H1 (cell line): ENCODE data around the gene RELB. TPM values are rescaled to one million over a fixed set of nuclear protein-coding genes. Genes with fewer than 3 reads are reported as not detected.

Experiments used
- CTCF ChIA-PET: fragments of 300-600 bp; sonication (Branson Sonifier 250); formaldehyde crosslinking; loops from one replicate; lab custom pipeline; 2021; ENCODE audit not compliant: partially characterized antibody; lab: Charles Lee
- POLR2A ChIA-PET: fragments of 300-600 bp; sonication (Branson Sonifier 250); formaldehyde crosslinking; loops from one replicate; lab custom pipeline; 2021; ENCODE audit warnings: inconsistent platforms; ENCODE audit not compliant: partially characterized antibody; lab: Charles Lee
- DNase-seq, 2 experiments: peaks; one replicate each; pipeline versions ENCODE4 v3.0.0 to v3.0.0-alpha.2; 2010 to 2022; ENCODE audit warnings: low spot score in 2 of 2, low read depth in 1 of 2, mixed read lengths in 1 of 2
- FAIRE-seq: peaks from 2 replicates; lab custom pipeline; 2011; peaks lifted over from hg19 to GRCh38; lab: Jason Lieb, UNC
- H2AFZ ChIP-seq: 2 replicates; pipeline ENCODE4 v1.8.1; 2012; ENCODE audit warnings: low read length, inconsistent platforms
- H2AK5ac ChIP-seq: 2 replicates; pipeline ENCODE4 v1.6.1; 2013; ENCODE audit warnings: low read depth, low read length
- H2BK120ac ChIP-seq: replicated peaks from 2 replicates; pipeline ENCODE3; 2013; ENCODE audit warnings: low read depth, low read length, inconsistent platforms
- H2BK12ac ChIP-seq: 2 replicates; pipeline ENCODE4 v1.6.1; 2013; ENCODE audit warnings: low read depth, low read length
- H2BK15ac ChIP-seq: 2 replicates; pipeline ENCODE4 v1.6.1; 2013; ENCODE audit warnings: low read length
- H2BK20ac ChIP-seq: 2 replicates; pipeline ENCODE4 v1.6.1; 2013; ENCODE audit warnings: low read length
- H2BK5ac ChIP-seq: 2 replicates; pipeline ENCODE4 v1.6.1; 2013; ENCODE audit warnings: low read depth, low read length
- H3K14ac ChIP-seq: 2 replicates; pipeline ENCODE4 v1.6.1; 2013; ENCODE audit warnings: inconsistent platforms; ENCODE audit not compliant: insufficient read length
- H3K18ac ChIP-seq: 2 replicates; pipeline ENCODE4 v1.6.1; 2013; ENCODE audit warnings: low read length; ENCODE audit errors: extremely low read depth
- H3K23ac ChIP-seq: 2 replicates; pipeline ENCODE4 v1.6.1; 2013; ENCODE audit warnings: inconsistent platforms; ENCODE audit not compliant: insufficient read length
- H3K23me2 ChIP-seq: 2 replicates; pipeline ENCODE4 v1.6.1; 2013; ENCODE audit warnings: low read depth, low read length
- H3K27ac ChIP-seq: 2 replicates; pipeline ENCODE4 v1.6.1; 2011; ENCODE audit warnings: low read depth, low read length, inconsistent platforms
- H3K27me3 ChIP-seq, 4 experiments: replicated peaks in 1 of 4; 1 replicate in 1 of 4; 2 replicates in 3 of 4; pipeline versions ENCODE4 v1.6.1 to v1.8.1; 2011 to 2013; ENCODE audit warnings: low read length in 3 of 4, mild to moderate bottlenecking in 3 of 4, inconsistent platforms in 2 of 4, mixed read lengths in 2 of 4, moderate library complexity in 1 of 4; ENCODE audit not compliant: control insufficient read depth in 3 of 4, insufficient read depth in 3 of 4; ENCODE audit errors: extremely low read depth in 1 of 4
- H3K36me3 ChIP-seq, 4 experiments: 2 replicates each; pipeline versions ENCODE4 v1.6.1 to v1.8.1; 2011 to 2013; ENCODE audit warnings: mild to moderate bottlenecking in 4 of 4, low read length in 3 of 4, moderate library complexity in 2 of 4, control low read depth in 1 of 4, inconsistent platforms in 1 of 4; ENCODE audit not compliant: insufficient read depth in 4 of 4, control insufficient read depth in 2 of 4
- H3K4ac ChIP-seq: replicated peaks from 2 replicates; pipeline ENCODE3; 2013; ENCODE audit warnings: low read length, low read depth, mixed read lengths, inconsistent platforms; ENCODE audit not compliant: insufficient read length
- H3K4me1 ChIP-seq, 4 experiments: replicated peaks in 1 of 4; 1 replicate in 1 of 4; 2 replicates in 3 of 4; pipeline versions ENCODE4 v1.6.1 to v1.8.1; 2011 to 2013; ENCODE audit warnings: low read length in 3 of 4, inconsistent platforms in 2 of 4, mixed read lengths in 1 of 4; ENCODE audit not compliant: insufficient read depth in 4 of 4, control insufficient read depth in 3 of 4
- H3K4me2 ChIP-seq, 2 experiments: 2 replicates each; pipeline versions ENCODE4 v1.6.1 to v1.8.1; 2011 to 2013; ENCODE audit warnings: low read depth in 2 of 2, low read length in 2 of 2, control low read depth in 1 of 2, inconsistent platforms in 1 of 2, mild to moderate bottlenecking in 1 of 2; ENCODE audit not compliant: insufficient read depth in 1 of 2
- H3K4me3 ChIP-seq, 4 experiments: fragments of 200-600, 300-600 bp in 1 of 4; sonication (generic), shearing (Covaris generic), sonication (Bioruptor Twin) in 1 of 4; 2 replicates each; pipeline versions ENCODE4 v1.5.1 to v1.8.1; 2011 to 2016; ENCODE audit warnings: low read length in 4 of 4, low read depth in 3 of 4, control low read depth in 2 of 4, inconsistent platforms in 2 of 4, mild to moderate bottlenecking in 2 of 4, mixed read lengths in 1 of 4, moderate library complexity in 1 of 4; ENCODE audit not compliant: insufficient read depth in 2 of 4; ENCODE audit errors: extremely low read depth in 1 of 4
- H3K56ac ChIP-seq: replicated peaks from 2 replicates; pipeline ENCODE3; 2013; ENCODE audit warnings: low read depth, mild to moderate bottlenecking, mixed read lengths, low read length, inconsistent platforms; ENCODE audit not compliant: insufficient read length
- H3K79me1 ChIP-seq: 2 replicates; pipeline ENCODE4 v1.6.1; 2013; ENCODE audit warnings: low read depth, low read length, control low read depth
- H3K79me2 ChIP-seq, 2 experiments: 2 replicates each; pipeline versions ENCODE4 v1.6.1 to v1.8.1; 2012 to 2013; ENCODE audit warnings: low read length in 2 of 2, mild to moderate bottlenecking in 2 of 2, inconsistent platforms in 1 of 2; ENCODE audit not compliant: insufficient read depth in 2 of 2, control insufficient read depth in 1 of 2
- H3K9ac ChIP-seq, 4 experiments: replicated peaks in 1 of 4; 1 replicate in 1 of 4; 2 replicates in 3 of 4; pipeline versions ENCODE4 v1.6.1 to v1.8.1; 2011 to 2013; ENCODE audit warnings: low read depth in 3 of 4, low read length in 3 of 4, control low read depth in 2 of 4, mild to moderate bottlenecking in 2 of 4, moderate library complexity in 2 of 4, inconsistent platforms in 1 of 4; ENCODE audit errors: extremely low read depth in 1 of 4
- H3K9me3 ChIP-seq, 2 experiments: 2 replicates each; pipeline versions ENCODE4 v1.6.1 to v1.8.1; 2012 to 2013; ENCODE audit warnings: mild to moderate bottlenecking in 2 of 2, moderate library complexity in 2 of 2, control low read depth in 1 of 2, inconsistent platforms in 1 of 2, low read depth in 1 of 2, low read length in 1 of 2, mixed read lengths in 1 of 2; ENCODE audit not compliant: insufficient read depth in 2 of 2
- H4K20me1 ChIP-seq, 2 experiments: replicated peaks in 1 of 2; 2 replicates each; pipeline versions ENCODE3 to v1.8.1; 2011 to 2013; ENCODE audit warnings: inconsistent platforms in 2 of 2, low read length in 2 of 2, mild to moderate bottlenecking in 1 of 2; ENCODE audit not compliant: insufficient read depth in 2 of 2, control insufficient read depth in 1 of 2
- H4K5ac ChIP-seq: 2 replicates; pipeline ENCODE4 v1.6.1; 2013; ENCODE audit warnings: low read length, low read depth, mixed read lengths, inconsistent platforms; ENCODE audit not compliant: insufficient read length
- H4K8ac ChIP-seq: 2 replicates; pipeline ENCODE4 v1.8.0; 2013; ENCODE audit warnings: mild to moderate bottlenecking, moderate library complexity, low read length, inconsistent platforms; ENCODE audit not compliant: insufficient read depth; ENCODE audit errors: extremely low read depth
- H4K91ac ChIP-seq: replicated peaks from 2 replicates; pipeline ENCODE3; 2013; ENCODE audit warnings: low read length, mixed read lengths, inconsistent platforms; ENCODE audit not compliant: insufficient read length
- BCL11A ChIP-seq, 2 experiments: IDR thresholded peaks; one replicate each; pipeline ENCODE4 v1.6.1; 2011; ENCODE audit warnings: low read depth in 2 of 2, low read length in 2 of 2, mild to moderate bottlenecking in 2 of 2
- BRCA1 ChIP-seq: IDR thresholded peaks from 2 replicates; pipeline ENCODE4 v1.6.1; 2012; ENCODE audit warnings: low read depth, low read length, improper control_type of control experiment
- CBX8 ChIP-seq: fragments of 300-800, 300-1000 bp; sonication (generic); IDR thresholded peaks from 2 replicates; pipeline ENCODE4 v1.7.1; 2016; ENCODE audit warnings: low read depth, low read length, borderline replicate concordance
- CTBP2 ChIP-seq: IDR thresholded peaks from 2 replicates; pipeline ENCODE4 v1.7.0; 2011; ENCODE audit warnings: borderline replicate concordance, mild to moderate bottlenecking, moderate library complexity, mixed read lengths, low read length; ENCODE audit not compliant: insufficient read depth, insufficient read length
- EP300 ChIP-seq, 2 experiments: IDR thresholded peaks; 1 replicate in 1 of 2; 2 replicates in 1 of 2; pipeline ENCODE4 v1.6.1; 2011 to 2012; ENCODE audit warnings: low read depth in 2 of 2, low read length in 2 of 2, mild to moderate bottlenecking in 2 of 2, borderline replicate concordance in 1 of 2, inconsistent platforms in 1 of 2, moderate library complexity in 1 of 2
- KDM4A ChIP-seq: IDR thresholded peaks from one replicate; pipeline ENCODE4 v1.7.1; 2012; ENCODE audit warnings: low read depth, mild to moderate bottlenecking, moderate library complexity, low read length, inconsistent platforms; ENCODE audit not compliant: severe bottlenecking
- PHF8 ChIP-seq: fragments of 200-600 bp; sonication (generic); conservative IDR thresholded peaks from 2 replicates; pipeline ENCODE4 v1.7.1; 2012; ENCODE audit warnings: low read depth, mild to moderate bottlenecking, inconsistent platforms, low read length, moderate library complexity
- RXRA ChIP-seq: IDR thresholded peaks from 2 replicates; pipeline ENCODE4 v1.6.1; 2011; ENCODE audit warnings: low read depth, mild to moderate bottlenecking, low read length, moderate library complexity; ENCODE audit not compliant: insufficient read depth
- SUZ12 ChIP-seq: fragments of 200-600 bp; sonication (generic); IDR thresholded peaks from 2 replicates; pipeline ENCODE4 v1.6.1; 2012; ENCODE audit warnings: mild to moderate bottlenecking, inconsistent platforms, low read length, moderate library complexity, mixed read lengths
- TAF1 ChIP-seq: IDR thresholded peaks from 2 replicates; pipeline ENCODE4 v1.6.1; 2011; ENCODE audit warnings: mild to moderate bottlenecking, low read depth, low read length
- TEAD4 ChIP-seq: IDR thresholded peaks from 2 replicates; pipeline ENCODE4 v1.6.1; 2012; ENCODE audit warnings: low read depth, low read length, inconsistent platforms, mixed read lengths
- YY1 ChIP-seq: IDR thresholded peaks from 2 replicates; pipeline ENCODE4 v1.6.1; 2011; ENCODE audit warnings: low read depth, mild to moderate bottlenecking, low read length
- WGBS, 2 experiments: shearing (Covaris generic) in 1 of 2; methylation state at CpG; one replicate each; pipeline versions ENCODE4 v1.1.6 to v1.1.7; 2013 to 2015; ENCODE audit warnings: low lambda C conversion rate in 2 of 2, mixed read lengths in 2 of 2, inconsistent platforms in 1 of 2, low coverage in 1 of 2, missing lambda C conversion rate in 1 of 2; ENCODE audit not compliant: insufficient replicate concordance in 2 of 2, insufficient coverage in 1 of 2, insufficient read length in 1 of 2; ENCODE audit errors: extremely low coverage in 1 of 2, missing lambda C conversion rate in 1 of 2; 5-methylcytosine and 5-hydroxymethylcytosine counted together
- polyA plus RNA-seq, 7 experiments: library from polyadenylated mRNA; depleted of rRNA in 3 of 7; stranded (reverse) in 5 of 7; unstranded in 2 of 7; fragments of >200 nt in 5 of 7; fragments of 200-250 nt in 2 of 7; gene quantifications; 1 replicate in 5 of 7; 2 replicates in 1 of 7; 4 replicates in 1 of 7; pipeline versions ENCODE4 v1.2.1 to v1.2.3, GENCODE V29; 2011 to 2013; ENCODE audit warnings: missing spikeins in 2 of 7, mixed read lengths in 2 of 7
- total RNA-seq: library from RNA; stranded (reverse); fragmentation: NEBNext Ultra II Directional; extraction: Animal tissue kit (Norgen Biotek cat#: 25700); gene quantifications from 2 replicates; pipeline ENCODE4 v1.2.1, GENCODE V29; 2021
- TF ChIP-seq, protein P1 (sequence below): IDR thresholded peaks from 2 replicates; pipeline ENCODE4 v1.6.1; 2011; ENCODE audit warnings: low read length, improper control_type of control experiment

RELB gene
- total and polyA plus RNA-seq, 2 of the 8 experiments (the other 6 are each of a cell fraction or from before 2014, with no cell fraction given): 10.0 to 13.1 TPM

- H3K36me3 ChIP-seq: peaks cover 0 to 23% (median 2%) of the 10 kb centered on the region in 4 experiments; a peak in 5 of 8 replicates
- FAIRE-seq (no peak), DNase-seq (no peak)
- no peak overlapping the region for H2BK15ac ChIP-seq
- no peak overlapping the region for H3K14ac ChIP-seq
- H3K4me2 ChIP-seq: no peak overlapping the region
- ChIA-PET CTCF (no interaction called here), POLR2A (interaction anchor here (0.7 to 1.8 kb wide), 5 partner anchors 8 to 103 kb away, joined by 3 to 5 read pairs (median 3); no protein-coding TSS in a partner anchor)
- no peak overlapping the region for H2BK5ac ChIP-seq
- H3K79me1 ChIP-seq: no peaks in the 10 kb centered on the region; the same call in 1 of the 2 replicates
- H3K4ac ChIP-seq: no peak overlapping the region
- H2AK5ac ChIP-seq: no peak overlapping the region
- H4K8ac ChIP-seq: no peak overlapping the region
- no peak overlapping the region for H2BK12ac ChIP-seq
- H2BK120ac ChIP-seq: no peak overlapping the region
- H4K5ac ChIP-seq: no peak overlapping the region
- peaks cover 2 to 7% of the 10 kb centered on the region in 2 experiments for H4K20me1 ChIP-seq
- no peaks in the 10 kb centered on the region for H3K79me2 ChIP-seq
- H2BK20ac ChIP-seq: no peak overlapping the region
- no peaks in the 10 kb centered on the region for H3K4me1 ChIP-seq
- H3K56ac ChIP-seq: no peak overlapping the region
- H3K23me2 ChIP-seq: no peaks in the 10 kb centered on the region
- no peak overlapping the region for H3K23ac ChIP-seq
- no peak overlapping the region for H2AFZ ChIP-seq
- H3K9me3 ChIP-seq: no peaks in the 10 kb centered on the region
- WGBS, 2 experiments: 97% methylated on average over 4 of the region's 6 CpGs; no CpG with 5 or more reads in 1 of the 2 experiments
- no peak overlapping the region for H3K27ac ChIP-seq
- no peak overlapping the region for H4K91ac ChIP-seq
- H3K27me3 ChIP-seq: no peaks in the 10 kb centered on the region
- no peak overlapping the region for H3K9ac ChIP-seq
- no peak overlapping the region for H3K4me3 ChIP-seq
- no peak overlapping the region for H3K18ac ChIP-seq
- TF ChIP-seq CTBP2 (no peak), TEAD4 (no peak), TAF1 (no peak), RXRA (no peak), CBX8 (no peak), YY1 (no peak), EP300 (IDR thresholded peaks at IDR 0.05; ENCODE audit: borderline replicate concordance in 1 of 2, low read depth in 2 of 2, low read length in 2 of 2) (no peak), PHF8 (no peak), BCL11A (IDR thresholded peaks at IDR 0.05; ENCODE audit: low read depth in 2 of 2, low read length in 2 of 2) (no peak), BRCA1 (no peak), SUZ12 (no peak), KDM4A (no peak)
- TF ChIP-seq, protein P1, sequence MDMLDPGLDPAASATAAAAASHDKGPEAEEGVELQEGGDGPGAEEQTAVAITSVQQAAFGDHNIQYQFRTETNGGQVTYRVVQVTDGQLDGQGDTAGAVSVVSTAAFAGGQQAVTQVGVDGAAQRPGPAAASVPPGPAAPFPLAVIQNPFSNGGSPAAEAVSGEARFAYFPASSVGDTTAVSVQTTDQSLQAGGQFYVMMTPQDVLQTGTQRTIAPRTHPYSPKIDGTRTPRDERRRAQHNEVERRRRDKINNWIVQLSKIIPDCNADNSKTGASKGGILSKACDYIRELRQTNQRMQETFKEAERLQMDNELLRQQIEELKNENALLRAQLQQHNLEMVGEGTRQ: no peak
Measured at GRCh38 chr19:44993526-44993925, 7.7 kb upstream of the RELB start.
